ENCODE data around the gene ADAMTSL5.

- TF ChIP-seq CTCF (conservative IDR thresholded peaks at IDR 0.05) (no peak), ZFX (IDR thresholded peaks at IDR 0.05) (no peak)
Observed at GRCh38 chr19:1495799-1496713, 16.8 kb downstream of the ADAMTSL5 start.
